ENCODE measurements around the gene UFD1.
A peak's percentile ranks its signal among the peaks of the same experiment; 100 is the strongest.

The UFD1 gene

DNA sequence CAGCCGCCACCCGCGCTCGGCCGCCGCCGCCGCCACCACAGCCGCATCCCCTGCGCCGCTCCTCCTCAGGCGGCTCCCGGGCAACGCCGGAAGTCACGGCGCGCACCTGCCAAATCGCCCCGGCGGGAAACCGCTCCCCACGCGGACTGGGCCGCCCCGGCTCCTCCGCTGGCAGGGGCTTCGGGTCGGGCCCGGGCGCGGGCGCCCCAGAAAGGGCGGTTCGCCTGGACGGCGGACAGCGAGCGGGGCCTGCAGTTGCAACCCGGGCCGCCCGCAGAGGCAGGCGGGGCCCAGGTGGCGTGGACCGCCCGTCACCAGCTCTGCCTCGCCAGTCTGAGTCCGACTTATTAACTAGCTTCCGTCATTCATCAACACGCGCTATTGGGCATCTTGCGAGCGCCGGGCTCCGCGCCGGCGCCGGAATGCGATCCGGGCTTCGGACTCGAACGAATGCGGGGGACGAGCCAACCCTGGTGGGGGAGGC is 47.3 kb downstream of the UFD1 start, which contains the start of gene HIRA:
HIRA (minus strand) TSS at position 85 of the 484 bp plus-strand sequence. CDS start 257 bp downstream, outside the sequence.
- no peak for TF ChIP-seq FOXM1 (IDR thresholded peaks at IDR 0.05; ENCODE audit: borderline replicate concordance, low read depth)
- peak; percentile 11; the same call in 1 of the 2 replicates for TF ChIP-seq TCF12 (IDR thresholded peaks at IDR 0.05; ENCODE audit: low read depth)
- TF ChIP-seq EP300 (IDR thresholded peaks at IDR 0.05; ENCODE audit: borderline replicate concordance), result peak; percentile 35; the same call in 1 of the 2 replicates
- TF ChIP-seq NFIC (IDR thresholded peaks at IDR 0.05), result peak; percentile 8; the same call in 1 of the 2 replicates
- TF ChIP-seq, protein P1, sequence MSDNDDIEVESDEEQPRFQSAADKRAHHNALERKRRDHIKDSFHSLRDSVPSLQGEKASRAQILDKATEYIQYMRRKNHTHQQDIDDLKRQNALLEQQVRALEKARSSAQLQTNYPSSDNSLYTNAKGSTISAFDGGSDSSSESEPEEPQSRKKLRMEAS (IDR thresholded peaks at IDR 0.05), result peak; percentile 31; the same call in 1 of the 2 replicates
- TF ChIP-seq TEAD4 (IDR thresholded peaks at IDR 0.05), result peak; percentile 16; the same call in 1 of the 2 replicates
- TF ChIP-seq, protein P2, sequence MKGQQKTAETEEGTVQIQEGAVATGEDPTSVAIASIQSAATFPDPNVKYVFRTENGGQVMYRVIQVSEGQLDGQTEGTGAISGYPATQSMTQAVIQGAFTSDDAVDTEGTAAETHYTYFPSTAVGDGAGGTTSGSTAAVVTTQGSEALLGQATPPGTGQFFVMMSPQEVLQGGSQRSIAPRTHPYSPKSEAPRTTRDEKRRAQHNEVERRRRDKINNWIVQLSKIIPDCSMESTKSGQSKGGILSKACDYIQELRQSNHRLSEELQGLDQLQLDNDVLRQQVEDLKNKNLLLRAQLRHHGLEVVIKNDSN (IDR thresholded peaks at IDR 0.05), result peak; percentile 60
- no peak for TF ChIP-seq CEBPB (IDR thresholded peaks at IDR 0.05)
- no peak; the same call in 1 of the 2 replicates for TF ChIP-seq RAD21 (IDR thresholded peaks at IDR 0.05; ENCODE audit: low read depth)
- TF ChIP-seq YY1 (IDR thresholded peaks at IDR 0.05; ENCODE audit: low read depth), result peak; percentile 65
- TF ChIP-seq CREB1 (IDR thresholded peaks at IDR 0.05; ENCODE audit: low read depth), result no peak
- peak; percentile 9; the same call in 1 of the 2 replicates for TF ChIP-seq EGR1 (IDR thresholded peaks at IDR 0.05)
- no peak; the same call in 1 of the 2 replicates for TF ChIP-seq ZBTB7A (IDR thresholded peaks at IDR 0.05; ENCODE audit: low read depth)
- peak; percentile 71 for TF ChIP-seq TAF1 (IDR thresholded peaks at IDR 0.05; ENCODE audit: low read depth)
- TF ChIP-seq, protein P3, sequence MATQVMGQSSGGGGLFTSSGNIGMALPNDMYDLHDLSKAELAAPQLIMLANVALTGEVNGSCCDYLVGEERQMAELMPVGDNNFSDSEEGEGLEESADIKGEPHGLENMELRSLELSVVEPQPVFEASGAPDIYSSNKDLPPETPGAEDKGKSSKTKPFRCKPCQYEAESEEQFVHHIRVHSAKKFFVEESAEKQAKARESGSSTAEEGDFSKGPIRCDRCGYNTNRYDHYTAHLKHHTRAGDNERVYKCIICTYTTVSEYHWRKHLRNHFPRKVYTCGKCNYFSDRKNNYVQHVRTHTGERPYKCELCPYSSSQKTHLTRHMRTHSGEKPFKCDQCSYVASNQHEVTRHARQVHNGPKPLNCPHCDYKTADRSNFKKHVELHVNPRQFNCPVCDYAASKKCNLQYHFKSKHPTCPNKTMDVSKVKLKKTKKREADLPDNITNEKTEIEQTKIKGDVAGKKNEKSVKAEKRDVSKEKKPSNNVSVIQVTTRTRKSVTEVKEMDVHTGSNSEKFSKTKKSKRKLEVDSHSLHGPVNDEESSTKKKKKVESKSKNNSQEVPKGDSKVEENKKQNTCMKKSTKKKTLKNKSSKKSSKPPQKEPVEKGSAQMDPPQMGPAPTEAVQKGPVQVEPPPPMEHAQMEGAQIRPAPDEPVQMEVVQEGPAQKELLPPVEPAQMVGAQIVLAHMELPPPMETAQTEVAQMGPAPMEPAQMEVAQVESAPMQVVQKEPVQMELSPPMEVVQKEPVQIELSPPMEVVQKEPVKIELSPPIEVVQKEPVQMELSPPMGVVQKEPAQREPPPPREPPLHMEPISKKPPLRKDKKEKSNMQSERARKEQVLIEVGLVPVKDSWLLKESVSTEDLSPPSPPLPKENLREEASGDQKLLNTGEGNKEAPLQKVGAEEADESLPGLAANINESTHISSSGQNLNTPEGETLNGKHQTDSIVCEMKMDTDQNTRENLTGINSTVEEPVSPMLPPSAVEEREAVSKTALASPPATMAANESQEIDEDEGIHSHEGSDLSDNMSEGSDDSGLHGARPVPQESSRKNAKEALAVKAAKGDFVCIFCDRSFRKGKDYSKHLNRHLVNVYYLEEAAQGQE (IDR thresholded peaks at IDR 0.05; ENCODE audit: low read depth), result no peak; the same call in 1 of the 2 replicates

DNA sequence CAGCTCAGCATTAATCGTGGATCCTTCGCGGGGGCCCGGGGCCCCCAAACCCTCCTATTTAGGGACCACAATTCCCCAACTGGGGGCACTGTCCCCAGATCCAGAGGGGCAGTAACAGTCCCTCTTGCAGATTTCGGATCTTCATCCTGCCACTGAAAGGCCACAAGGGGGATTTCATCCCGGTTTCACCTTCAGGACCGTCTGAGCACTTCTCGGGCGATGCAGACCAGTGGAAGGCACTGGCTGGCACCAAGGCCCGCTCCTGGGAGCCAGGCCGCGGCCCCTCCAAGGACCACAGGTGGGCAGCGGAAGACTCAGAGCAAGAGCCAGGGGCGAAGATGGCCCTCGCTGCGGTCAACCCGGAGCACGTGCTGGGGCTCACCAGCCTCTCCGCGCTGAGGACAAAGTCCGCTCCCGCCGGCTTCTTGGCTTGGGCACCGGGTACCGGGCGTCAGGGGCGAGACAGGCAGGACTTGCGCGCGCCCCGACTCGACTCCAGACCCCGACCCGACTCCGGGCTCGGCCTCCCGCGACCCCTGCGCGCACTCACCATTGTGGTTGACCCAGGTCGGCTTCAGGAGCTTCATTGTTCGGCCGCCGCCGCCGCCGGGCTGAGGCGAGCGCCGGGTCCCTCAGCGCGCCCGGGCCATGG is 48.0 kb downstream of the UFD1 start:
- TF ChIP-seq FOXM1 (IDR thresholded peaks at IDR 0.05; ENCODE audit: borderline replicate concordance, low read depth), result no peak
- TF ChIP-seq, protein P1 (IDR thresholded peaks at IDR 0.05), result peak; percentile 75

DNA sequence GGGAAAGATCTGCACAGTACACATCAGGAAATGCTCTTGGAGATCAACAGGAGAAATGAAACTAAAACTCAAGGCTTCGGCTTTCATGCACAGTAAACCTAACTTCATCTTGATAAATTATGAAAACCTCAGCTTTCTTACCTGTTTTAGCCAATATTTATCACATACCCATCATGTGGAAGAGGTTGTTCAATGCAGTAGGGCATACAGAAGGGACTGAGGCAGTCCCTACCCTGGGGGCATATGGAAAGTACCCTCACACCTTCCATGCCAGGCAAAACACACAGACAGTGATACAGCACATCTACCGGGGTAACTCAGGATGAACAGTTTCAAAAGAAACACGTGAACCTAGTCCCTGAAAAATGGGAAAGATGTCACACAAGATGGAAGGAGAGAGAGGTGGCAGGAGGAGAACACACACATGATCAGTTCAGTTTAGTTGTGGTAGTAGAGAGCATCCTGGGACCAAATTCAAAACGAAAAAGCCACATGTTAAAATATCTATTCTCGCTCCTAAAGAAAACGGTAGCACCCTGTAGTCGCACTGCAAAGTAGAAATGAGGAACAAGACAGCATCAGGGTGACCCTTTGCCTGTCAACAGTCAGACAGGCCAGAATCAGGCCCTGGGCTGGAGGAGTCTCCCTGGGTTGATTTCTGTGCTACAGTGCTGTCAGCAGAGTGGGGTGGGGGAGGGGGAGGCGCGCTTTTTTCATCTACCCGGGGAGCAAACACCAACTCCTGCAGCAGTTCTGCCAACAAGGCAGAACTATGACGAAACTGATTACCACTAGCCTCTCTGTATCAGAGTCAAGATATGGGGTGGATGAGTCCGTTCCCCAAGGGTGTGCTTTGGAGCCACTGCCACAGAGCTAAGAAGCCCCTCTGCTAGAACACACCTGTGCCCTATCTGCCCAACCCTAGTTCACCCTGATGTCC is 48.8 kb downstream of the UFD1 start:
- TF ChIP-seq CEBPB (IDR thresholded peaks at IDR 0.05), result no peak
- no peak for TF ChIP-seq FOXM1 (IDR thresholded peaks at IDR 0.05; ENCODE audit: borderline replicate concordance, low read depth)
- TF ChIP-seq EP300 (IDR thresholded peaks at IDR 0.05; ENCODE audit: borderline replicate concordance), result no peak
- TF ChIP-seq TCF12 (IDR thresholded peaks at IDR 0.05; ENCODE audit: low read depth), result no peak
- no peak for TF ChIP-seq EGR1 (IDR thresholded peaks at IDR 0.05)
- no peak for TF ChIP-seq CREB1 (IDR thresholded peaks at IDR 0.05; ENCODE audit: low read depth)
- TF ChIP-seq TAF1 (IDR thresholded peaks at IDR 0.05; ENCODE audit: low read depth), result no peak
- TF ChIP-seq YY1 (IDR thresholded peaks at IDR 0.05; ENCODE audit: low read depth), result no peak
- TF ChIP-seq, protein P3 (IDR thresholded peaks at IDR 0.05; ENCODE audit: low read depth), result no peak
- TF ChIP-seq TEAD4 (IDR thresholded peaks at IDR 0.05), result no peak
- TF ChIP-seq, protein P2 (IDR thresholded peaks at IDR 0.05), result no peak
- TF ChIP-seq RAD21 (IDR thresholded peaks at IDR 0.05; ENCODE audit: low read depth), result no peak

DNA sequence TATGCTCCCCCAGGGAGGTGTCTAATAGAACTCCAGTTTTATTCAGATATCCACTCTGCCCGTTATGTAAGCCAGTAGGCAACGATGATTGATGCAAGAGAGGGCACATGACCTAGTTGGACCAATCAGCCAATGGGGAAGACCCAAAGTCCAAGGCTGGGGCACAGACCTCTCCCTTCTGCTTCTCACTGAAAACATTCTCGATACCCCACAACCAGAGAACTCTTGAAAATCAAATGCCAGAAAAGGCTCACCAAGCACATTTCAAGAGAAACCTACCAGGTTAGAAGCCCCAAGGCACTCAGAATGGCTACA is 54.9 kb downstream of the UFD1 start:
- TF ChIP-seq ZBTB7A (IDR thresholded peaks at IDR 0.05; ENCODE audit: low read depth), result no peak
- TF ChIP-seq, protein P2 (IDR thresholded peaks at IDR 0.05), result peak; percentile 63
